HepG2 (cell line): ENCODE measurements around the gene MTURN. TPM values are rescaled to one million over a fixed set of nuclear protein-coding genes. Genes with fewer than 3 reads are reported as not detected.

Experiments
- DMAP1 ChIP-seq: IDR thresholded peaks from 2 replicates; pipeline ENCODE4 v1.6.1; 2016
- DNMT3B ChIP-seq: conservative IDR thresholded peaks from 2 replicates; pipeline ENCODE4 v1.6.1; 2016; ENCODE audit warnings: missing biosample characterization, control low read depth
- ETV6 ChIP-seq: sonication (generic); formaldehyde crosslinking; conservative IDR thresholded peaks from 2 replicates; pipeline ENCODE4 v1.4.0; 2020; ENCODE audit warnings: missing genetic modification reagents
- HNRNPLL ChIP-seq: fragments of 200-400 bp; formaldehyde crosslinking; IDR thresholded peaks from 2 replicates; pipeline ENCODE4 v1.6.1; 2017; ENCODE audit warnings: mild to moderate bottlenecking, low read depth, low read length; ENCODE audit not compliant: poor library complexity, severe bottlenecking
- HOXA9 ChIP-seq: sonication (generic); formaldehyde crosslinking; IDR thresholded peaks from 2 replicates; pipeline ENCODE4 v1.8.1; 2022; ENCODE audit warnings: missing genetic modification reagents, mild to moderate bottlenecking, moderate library complexity, borderline replicate concordance
- NBN ChIP-seq: fragments of 450-650 bp; conservative IDR thresholded peaks from 2 replicates; pipeline ENCODE4 v1.6.1; 2017
- NR3C1 ChIP-seq: sonication (generic); formaldehyde crosslinking; IDR thresholded peaks from 2 replicates; pipeline ENCODE4 v1.4.0; 2020; ENCODE audit warnings: missing genetic modification reagents
- POGK ChIP-seq: sonication (generic); formaldehyde crosslinking; conservative IDR thresholded peaks from 2 replicates; pipeline ENCODE4 v1.8.0; 2022; ENCODE audit warnings: mild to moderate bottlenecking, moderate library complexity, missing genetic modification reagents
- RARA ChIP-seq: IDR thresholded peaks from 2 replicates; pipeline ENCODE4 v1.6.1; 2016; ENCODE audit warnings: missing genetic modification reagents, missing compliant biosample characterization
- YEATS2 ChIP-seq: sonication (generic); formaldehyde crosslinking; IDR thresholded peaks from 2 replicates; pipeline ENCODE4 v1.4.0; 2020; ENCODE audit warnings: missing genetic modification reagents, borderline replicate concordance
- ZNF274 ChIP-seq: sonication (generic); formaldehyde crosslinking; IDR thresholded peaks from 2 replicates; pipeline ENCODE4 v1.5.1; 2020; ENCODE audit warnings: mild to moderate bottlenecking, missing genetic modification reagents
- ZNF547 ChIP-seq: sonication (generic); formaldehyde crosslinking; IDR thresholded peaks from 2 replicates; pipeline ENCODE4 v1.5.1; 2020; ENCODE audit warnings: mild to moderate bottlenecking, missing genetic modification reagents
- ZNF619 ChIP-seq: sonication (generic); formaldehyde crosslinking; IDR thresholded peaks from 2 replicates; pipeline ENCODE4 v1.4.0; 2020; ENCODE audit warnings: mild to moderate bottlenecking, missing genetic modification reagents
- ZNF703 ChIP-seq: sonication (generic); formaldehyde crosslinking; IDR thresholded peaks from 2 replicates; pipeline ENCODE4 v1.5.1; 2020; ENCODE audit warnings: missing genetic modification reagents, mild to moderate bottlenecking, moderate library complexity, borderline replicate concordance
- ZNF782 ChIP-seq: sonication (generic); formaldehyde crosslinking; IDR thresholded peaks from 2 replicates; pipeline ENCODE4 v1.4.0; 2020; ENCODE audit warnings: missing genetic modification reagents, mild to moderate bottlenecking, borderline replicate concordance
- polyA plus RNA-seq, 8 experiments: library from polyadenylated mRNA; depleted of rRNA in 3 of 8; stranded (reverse) in 7 of 8; unstranded in 1 of 8; fragments of >200 nt; fragmentation: Illumina TruSeq in 4 of 8; extraction: Trizol in 4 of 8; gene quantifications; 2 replicates each; pipeline versions ENCODE4 v1.2.1 to v1.2.3, GENCODE V29; 2011 to 2016; ENCODE audit warnings: low read depth in 4 of 8, missing spikeins in 1 of 8, mixed read lengths in 1 of 8; ENCODE audit not compliant: insufficient read depth in 1 of 8
- total RNA-seq, 5 experiments: library from RNA; depleted of rRNA; stranded (reverse); fragments of >200 nt; fragmentation: Illumina TruSeq; extraction: Trizol; gene quantifications; 2 replicates each; pipeline ENCODE4 v1.2.3, GENCODE V29; 2016; ENCODE audit warnings: low read depth in 1 of 5
- TF ChIP-seq, protein P1 (sequence below): sonication (generic); formaldehyde crosslinking; IDR thresholded peaks from 2 replicates; pipeline ENCODE4 v1.5.1; 2020; ENCODE audit warnings: mild to moderate bottlenecking, missing genetic modification reagents, moderate library complexity
- TF ChIP-seq, protein P2 (sequence below): sonication (generic); formaldehyde crosslinking; IDR thresholded peaks from 2 replicates; pipeline ENCODE4 v1.4.0; 2020; ENCODE audit warnings: missing genetic modification reagents
- TF ChIP-seq, protein P3 (sequence below): sonication (generic); formaldehyde crosslinking; conservative IDR thresholded peaks from 2 replicates; pipeline ENCODE4 v1.8.1; 2023; ENCODE audit warnings: missing genetic modification reagents

Gene MTURN
- total and polyA plus RNA-seq, 2 of the 13 experiments (the other 11 are each of a cell fraction or from before 2014, with no cell fraction given) = 5.7 to 7.2 TPM

DNA sequence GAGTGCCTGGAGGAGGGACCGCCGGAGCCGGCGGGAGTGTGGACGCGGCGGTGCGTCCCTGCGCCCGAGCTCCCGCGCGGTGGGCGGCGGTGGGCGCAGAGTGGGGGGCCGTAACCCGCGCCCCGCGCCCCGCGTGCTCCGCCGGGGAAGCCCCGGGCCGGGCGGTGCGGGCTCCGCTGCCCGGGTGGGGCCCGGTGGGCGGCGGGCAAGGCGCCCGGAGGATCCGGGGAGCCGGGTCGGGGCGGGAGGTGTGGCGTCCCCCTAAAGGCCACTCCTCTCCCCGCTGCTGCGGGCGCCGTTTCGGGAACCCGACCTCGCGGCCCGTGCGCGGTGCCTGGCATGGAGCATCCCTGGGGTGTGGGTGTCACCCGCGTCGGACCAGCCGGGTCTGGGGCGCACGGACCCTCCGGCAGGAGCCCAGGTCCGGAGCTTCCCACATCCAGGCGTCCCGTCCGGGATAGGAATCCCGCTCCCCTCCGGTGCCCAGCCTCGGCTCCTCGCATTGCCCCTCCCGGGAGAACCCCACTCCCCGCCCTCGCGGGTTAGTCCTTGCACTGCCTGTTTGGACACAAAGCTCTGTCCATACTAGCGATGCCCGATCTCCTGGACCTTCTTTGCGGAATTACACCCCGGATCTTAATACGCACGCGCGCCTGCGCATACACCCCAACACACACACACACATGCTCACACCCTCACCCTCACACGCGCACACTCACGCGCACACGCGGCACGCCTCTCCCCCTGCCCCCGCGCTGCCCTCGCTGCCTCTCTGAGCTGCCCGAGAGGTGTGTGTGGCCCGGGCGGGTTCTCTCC is 723 bp downstream of the MTURN start (continued):
- 0 out of 2 replicates have a peak, but pooled peaks have one; percentile 57 for TF ChIP-seq YEATS2
- TF ChIP-seq, protein P1, sequence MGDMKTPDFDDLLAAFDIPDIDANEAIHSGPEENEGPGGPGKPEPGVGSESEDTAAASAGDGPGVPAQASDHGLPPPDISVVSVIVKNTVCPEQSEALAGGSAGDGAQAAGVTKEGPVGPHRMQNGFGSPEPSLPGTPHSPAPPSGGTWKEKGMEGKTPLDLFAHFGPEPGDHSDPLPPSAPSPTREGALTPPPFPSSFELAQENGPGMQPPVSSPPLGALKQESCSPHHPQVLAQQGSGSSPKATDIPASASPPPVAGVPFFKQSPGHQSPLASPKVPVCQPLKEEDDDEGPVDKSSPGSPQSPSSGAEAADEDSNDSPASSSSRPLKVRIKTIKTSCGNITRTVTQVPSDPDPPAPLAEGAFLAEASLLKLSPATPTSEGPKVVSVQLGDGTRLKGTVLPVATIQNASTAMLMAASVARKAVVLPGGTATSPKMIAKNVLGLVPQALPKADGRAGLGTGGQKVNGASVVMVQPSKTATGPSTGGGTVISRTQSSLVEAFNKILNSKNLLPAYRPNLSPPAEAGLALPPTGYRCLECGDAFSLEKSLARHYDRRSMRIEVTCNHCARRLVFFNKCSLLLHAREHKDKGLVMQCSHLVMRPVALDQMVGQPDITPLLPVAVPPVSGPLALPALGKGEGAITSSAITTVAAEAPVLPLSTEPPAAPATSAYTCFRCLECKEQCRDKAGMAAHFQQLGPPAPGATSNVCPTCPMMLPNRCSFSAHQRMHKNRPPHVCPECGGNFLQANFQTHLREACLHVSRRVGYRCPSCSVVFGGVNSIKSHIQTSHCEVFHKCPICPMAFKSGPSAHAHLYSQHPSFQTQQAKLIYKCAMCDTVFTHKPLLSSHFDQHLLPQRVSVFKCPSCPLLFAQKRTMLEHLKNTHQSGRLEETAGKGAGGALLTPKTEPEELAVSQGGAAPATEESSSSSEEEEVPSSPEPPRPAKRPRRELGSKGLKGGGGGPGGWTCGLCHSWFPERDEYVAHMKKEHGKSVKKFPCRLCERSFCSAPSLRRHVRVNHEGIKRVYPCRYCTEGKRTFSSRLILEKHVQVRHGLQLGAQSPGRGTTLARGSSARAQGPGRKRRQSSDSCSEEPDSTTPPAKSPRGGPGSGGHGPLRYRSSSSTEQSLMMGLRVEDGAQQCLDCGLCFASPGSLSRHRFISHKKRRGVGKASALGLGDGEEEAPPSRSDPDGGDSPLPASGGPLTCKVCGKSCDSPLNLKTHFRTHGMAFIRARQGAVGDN (CRISPR knock-in tag) = peak; percentile 88
- 0 out of 2 replicates have a peak, but pooled peaks have one; percentile 45 for TF ChIP-seq HOXA9 (CRISPR knock-in tag)
- 0 out of 2 replicates have a peak, but pooled peaks have one; percentile 36 for TF ChIP-seq ZNF703 (CRISPR knock-in tag)
- TF ChIP-seq ETV6 (CRISPR knock-in tag) = no peak; the same call in 1 of the 2 replicates
- peak; percentile 55 for TF ChIP-seq HNRNPLL
- TF ChIP-seq NBN = no peak
- peak; percentile 47; the same call in 1 of the 2 replicates for TF ChIP-seq ZNF547 (CRISPR knock-in tag)
- 0 out of 2 replicates have a peak, but pooled peaks have one; percentile 42 for TF ChIP-seq DMAP1 (CRISPR knock-in tag)
- TF ChIP-seq RARA (CRISPR knock-in tag) = 0 out of 2 replicates have a peak, but pooled peaks have one; percentile 10
- TF ChIP-seq POGK = peak; percentile 88
- TF ChIP-seq DNMT3B = no peak
- 0 out of 2 replicates have a peak, but pooled peaks have one; percentile 44 for TF ChIP-seq ZNF782 (CRISPR knock-in tag)
- TF ChIP-seq, protein P2, sequence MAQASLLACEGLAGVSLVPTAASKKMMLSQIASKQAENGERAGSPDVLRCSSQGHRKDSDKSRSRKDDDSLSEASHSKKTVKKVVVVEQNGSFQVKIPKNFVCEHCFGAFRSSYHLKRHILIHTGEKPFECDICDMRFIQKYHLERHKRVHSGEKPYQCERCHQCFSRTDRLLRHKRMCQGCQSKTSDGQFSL (CRISPR knock-in tag) = no peak
- TF ChIP-seq ZNF619 = peak; percentile 29; the same call in 1 of the 2 replicates
- no peak for TF ChIP-seq NR3C1 (CRISPR knock-in tag)
- TF ChIP-seq ZNF274 = peak; percentile 60; the same call in 1 of the 2 replicates
- TF ChIP-seq, protein P3, sequence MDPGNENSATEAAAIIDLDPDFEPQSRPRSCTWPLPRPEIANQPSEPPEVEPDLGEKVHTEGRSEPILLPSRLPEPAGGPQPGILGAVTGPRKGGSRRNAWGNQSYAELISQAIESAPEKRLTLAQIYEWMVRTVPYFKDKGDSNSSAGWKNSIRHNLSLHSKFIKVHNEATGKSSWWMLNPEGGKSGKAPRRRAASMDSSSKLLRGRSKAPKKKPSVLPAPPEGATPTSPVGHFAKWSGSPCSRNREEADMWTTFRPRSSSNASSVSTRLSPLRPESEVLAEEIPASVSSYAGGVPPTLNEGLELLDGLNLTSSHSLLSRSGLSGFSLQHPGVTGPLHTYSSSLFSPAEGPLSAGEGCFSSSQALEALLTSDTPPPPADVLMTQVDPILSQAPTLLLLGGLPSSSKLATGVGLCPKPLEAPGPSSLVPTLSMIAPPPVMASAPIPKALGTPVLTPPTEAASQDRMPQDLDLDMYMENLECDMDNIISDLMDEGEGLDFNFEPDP (CRISPR knock-in tag) = 0 out of 2 replicates have a peak, but pooled peaks have one; percentile 38
